IMR-90 (cell line): ENCODE results near the gene CDC42BPG. TPM values are rescaled to one million over a fixed set of nuclear protein-coding genes. Genes with fewer than 3 reads are reported as not detected.

Experiments used
- ATAC-seq: fragments of 200-7000 bp; cut with Tn5 transposase; 2 replicates; pipeline ENCODE4 v1.9.1; 2020; ENCODE audit warnings: low read depth, mild to moderate bottlenecking, moderate library complexity
- BruUV-seq: library from RNA; stranded (reverse); fragments of 400-500 nt; replicated peaks from 2 replicates; lab custom pipeline; 2021; lab: Mats Ljungman, UMichigan
- CTCF ChIA-PET: fragments of 300-600 bp; formaldehyde crosslinking; extraction: SDS; loops from one replicate; lab custom pipeline; 2021; ENCODE audit warnings: antibody characterized with exemption; lab: Yijun Ruan, JAX
- POLR2A ChIA-PET: fragments of 300-600 bp; sonication (Branson Sonifier 250); formaldehyde crosslinking; loops from one replicate; lab custom pipeline; 2022; ENCODE audit warnings: antibody characterized with exemption; ENCODE audit not compliant: unreplicated experiment; lab: Charles Lee
- DNase-seq: peaks from one replicate; pipeline ENCODE4 v3.0.0; 2013
- H2AFZ ChIP-seq: replicated peaks from 2 replicates; pipeline ENCODE3; 2013; ENCODE audit warnings: low read length, mild to moderate bottlenecking; ENCODE audit not compliant: poor library complexity
- H2AK5ac ChIP-seq: 2 replicates; pipeline ENCODE4 v1.6.1; 2013; ENCODE audit warnings: low read depth, low read length, inconsistent platforms
- H2AK9ac ChIP-seq: replicated peaks from 2 replicates; pipeline ENCODE3; 2013; ENCODE audit warnings: mild to moderate bottlenecking, low read depth, low read length, moderate library complexity; ENCODE audit not compliant: poor library complexity
- H2BK120ac ChIP-seq: 2 replicates; pipeline ENCODE4 v1.6.1; 2013; ENCODE audit warnings: low read depth, low read length, inconsistent platforms
- H2BK15ac ChIP-seq: 3 replicates; pipeline ENCODE4 v1.6.1; 2013; ENCODE audit warnings: low read depth, low read length, inconsistent platforms
- H2BK20ac ChIP-seq: 2 replicates; pipeline ENCODE4 v1.6.1; 2013; ENCODE audit warnings: low read depth, mild to moderate bottlenecking, inconsistent platforms, low read length, moderate library complexity
- H2BK5ac ChIP-seq: 2 replicates; pipeline ENCODE4 v1.6.1; 2013; ENCODE audit warnings: mild to moderate bottlenecking, low read depth, low read length, inconsistent platforms; ENCODE audit not compliant: poor library complexity, severe bottlenecking
- H3K14ac ChIP-seq: replicated peaks from 2 replicates; pipeline ENCODE4 v1.6.1; 2013; ENCODE audit warnings: low read depth, low read length, inconsistent platforms
- H3K18ac ChIP-seq: 2 replicates; pipeline ENCODE4 v1.6.1; 2013; ENCODE audit warnings: low read depth, low read length, control low read depth
- H3K23ac ChIP-seq: 2 replicates; pipeline ENCODE4 v1.6.1; 2013; ENCODE audit warnings: low read depth, low read length, inconsistent platforms
- H3K27ac ChIP-seq: 2 replicates; pipeline ENCODE4 v1.5.1; 2013; ENCODE audit warnings: mild to moderate bottlenecking, control low read depth, low read length; ENCODE audit not compliant: insufficient read depth
- H3K27me3 ChIP-seq: 2 replicates; pipeline ENCODE4 v1.6.1; 2013; ENCODE audit warnings: low read length; ENCODE audit not compliant: control insufficient read depth, insufficient read depth
- H3K36me3 ChIP-seq: 2 replicates; pipeline ENCODE4 v1.6.1; 2013; ENCODE audit warnings: low read length, mixed read lengths; ENCODE audit not compliant: control insufficient read depth, insufficient read depth
- H3K4ac ChIP-seq: 2 replicates; pipeline ENCODE4 v1.6.1; 2013; ENCODE audit warnings: low read depth, low read length, inconsistent platforms
- H3K4me1 ChIP-seq: 2 replicates; pipeline ENCODE4 v1.6.1; 2013; ENCODE audit warnings: low read length, mixed read lengths; ENCODE audit not compliant: control insufficient read depth, insufficient read depth
- H3K4me2 ChIP-seq: 2 replicates; pipeline ENCODE4 v1.6.1; 2013; ENCODE audit warnings: low read depth, mild to moderate bottlenecking, control low read depth, low read length, moderate library complexity
- H3K4me3 ChIP-seq: 2 replicates; pipeline ENCODE4 v1.5.1; 2013; ENCODE audit warnings: low read depth, mild to moderate bottlenecking, control low read depth, low read length, moderate library complexity; ENCODE audit not compliant: insufficient read depth
- H3K56ac ChIP-seq: 2 replicates; pipeline ENCODE4 v1.6.1; 2013; ENCODE audit warnings: low read length, inconsistent platforms; ENCODE audit not compliant: insufficient read depth; ENCODE audit errors: extremely low read depth
- H3K79me1 ChIP-seq, 2 experiments: 2 replicates each; pipeline ENCODE4 v1.6.1; 2013; ENCODE audit warnings: low read length in 2 of 2, inconsistent platforms in 1 of 2, low read depth in 1 of 2
- H3K9ac ChIP-seq: 2 replicates; pipeline ENCODE4 v1.6.1; 2013; ENCODE audit warnings: low read depth, low read length, control low read depth
- H3K9me1 ChIP-seq: 2 replicates; pipeline ENCODE4 v1.6.1; 2013; ENCODE audit warnings: low read length, inconsistent platforms; ENCODE audit not compliant: insufficient read depth
- H3K9me3 ChIP-seq: 2 replicates; pipeline ENCODE4 v1.6.1; 2013; ENCODE audit warnings: low read length; ENCODE audit not compliant: control insufficient read depth, insufficient read depth
- H4K20me1 ChIP-seq: 2 replicates; pipeline ENCODE4 v1.6.1; 2013; ENCODE audit warnings: low read length, inconsistent platforms; ENCODE audit not compliant: insufficient read depth
- H4K5ac ChIP-seq: 2 replicates; pipeline ENCODE4 v1.6.1; 2013; ENCODE audit warnings: mild to moderate bottlenecking, low read depth, low read length, control low read depth
- H4K8ac ChIP-seq, 2 experiments: 2 replicates each; pipeline ENCODE4 v1.6.1; 2013; ENCODE audit warnings: low read depth in 2 of 2, low read length in 2 of 2, control low read depth in 1 of 2, inconsistent platforms in 1 of 2
- H4K91ac ChIP-seq: 2 replicates; pipeline ENCODE4 v1.6.1; 2013; ENCODE audit warnings: low read depth, low read length, inconsistent platforms; ENCODE audit not compliant: insufficient read depth
- BHLHE40 ChIP-seq: fragments of 150-350 bp; IDR thresholded peaks from 2 replicates; pipeline ENCODE4 v1.6.1; 2016; ENCODE audit warnings: mild to moderate bottlenecking, low read depth, low read length
- CEBPB ChIP-seq: IDR thresholded peaks from 2 replicates; pipeline ENCODE4 v1.6.1; 2012; ENCODE audit warnings: low read depth, low read length, improper control_type of control experiment
- CHD1 ChIP-seq: IDR thresholded peaks from 2 replicates; pipeline ENCODE4 v1.6.1; 2012; ENCODE audit warnings: low read depth, low read length, improper control_type of control experiment
- FOS ChIP-seq: fragments of 150-350 bp; IDR thresholded peaks from 2 replicates; pipeline ENCODE4 v1.6.1; 2016; ENCODE audit warnings: low read depth, low read length
- MAFK ChIP-seq: IDR thresholded peaks from 2 replicates; pipeline ENCODE4 v1.6.1; 2012; ENCODE audit warnings: low read depth, low read length, improper control_type of control experiment
- MAZ ChIP-seq: IDR thresholded peaks from 2 replicates; pipeline ENCODE4 v1.6.1; 2012; ENCODE audit warnings: low read depth, mild to moderate bottlenecking, low read length, improper control_type of control experiment, moderate library complexity, borderline replicate concordance
- MXI1 ChIP-seq: IDR thresholded peaks from 2 replicates; pipeline ENCODE4 v1.6.1; 2012; ENCODE audit warnings: low read depth, mild to moderate bottlenecking, low read length, moderate library complexity, borderline replicate concordance
- NFE2L2 ChIP-seq: fragments of 150-350 bp; IDR thresholded peaks from 2 replicates; pipeline ENCODE4 v1.6.1; 2016; ENCODE audit warnings: low read depth, mild to moderate bottlenecking, low read length
- POLR2A ChIP-seq: IDR thresholded peaks from 2 replicates; pipeline ENCODE4 v1.6.1; 2012; ENCODE audit warnings: mild to moderate bottlenecking, low read depth, low read length
- RAD21 ChIP-seq: IDR thresholded peaks from 2 replicates; pipeline ENCODE4 v1.6.1; 2012; ENCODE audit warnings: low read length, improper control_type of control experiment
- RFX5 ChIP-seq: IDR thresholded peaks from 2 replicates; pipeline ENCODE4 v1.8.0; 2012; ENCODE audit warnings: low read depth, mild to moderate bottlenecking, low read length, moderate library complexity
- WGBS, 2 experiments: methylation state at CpG; one replicate each; pipeline versions ENCODE4 v1.1.5 to v1.1.7; 2013; ENCODE audit warnings: missing lambda C conversion rate in 2 of 2; ENCODE audit not compliant: insufficient read length in 1 of 2; ENCODE audit errors: extremely low coverage in 2 of 2; 5-methylcytosine and 5-hydroxymethylcytosine counted together
- dilution Hi-C: fragments of 300-500 bp; cut with HindIII; formaldehyde crosslinking; loops from one replicate; pipeline ENCODE4 v1.14.3; 2018; ENCODE audit warnings: low sequenced_read_pairs; ENCODE audit not compliant: unreplicated experiment
- in situ Hi-C: fragments of 300-500 bp; cut with MboI; formaldehyde crosslinking; loops from 3 replicates; pipeline ENCODE4 v1.14.3; 2019; ENCODE audit warnings: low sequenced_read_pairs, inconsistent platforms, mixed read lengths
- intact Hi-C: fragments of 100-400 bp; cut with micrococcal nuclease; formaldehyde crosslinking; loops from 2 replicates; pipeline ENCODE4 v1.10.0; 2022
- polyA plus RNA-seq, 3 experiments: library from polyadenylated mRNA; depleted of rRNA; stranded (reverse); fragments of >200 nt; gene quantifications; 2 replicates each; pipeline ENCODE4 v1.2.3, GENCODE V29; 2012; ENCODE audit warnings: low replicate concordance in 1 of 3
- total RNA-seq: library from RNA; depleted of rRNA; stranded (reverse); fragments of >200 nt; gene quantifications from 2 replicates; pipeline ENCODE4 v1.2.3, GENCODE V29; 2012
- TF ChIP-seq, protein P1 (sequence below): fragments of 150-350 bp; IDR thresholded peaks from 2 replicates; pipeline ENCODE4 v1.6.1; 2016; ENCODE audit warnings: low read depth, mild to moderate bottlenecking, low read length, moderate library complexity, borderline replicate concordance

CDC42BPG gene
- total and polyA plus RNA-seq, 2 of the 4 experiments (the other 2 are of a cell fraction): under 0.01 to 0.12 TPM

DNA sequence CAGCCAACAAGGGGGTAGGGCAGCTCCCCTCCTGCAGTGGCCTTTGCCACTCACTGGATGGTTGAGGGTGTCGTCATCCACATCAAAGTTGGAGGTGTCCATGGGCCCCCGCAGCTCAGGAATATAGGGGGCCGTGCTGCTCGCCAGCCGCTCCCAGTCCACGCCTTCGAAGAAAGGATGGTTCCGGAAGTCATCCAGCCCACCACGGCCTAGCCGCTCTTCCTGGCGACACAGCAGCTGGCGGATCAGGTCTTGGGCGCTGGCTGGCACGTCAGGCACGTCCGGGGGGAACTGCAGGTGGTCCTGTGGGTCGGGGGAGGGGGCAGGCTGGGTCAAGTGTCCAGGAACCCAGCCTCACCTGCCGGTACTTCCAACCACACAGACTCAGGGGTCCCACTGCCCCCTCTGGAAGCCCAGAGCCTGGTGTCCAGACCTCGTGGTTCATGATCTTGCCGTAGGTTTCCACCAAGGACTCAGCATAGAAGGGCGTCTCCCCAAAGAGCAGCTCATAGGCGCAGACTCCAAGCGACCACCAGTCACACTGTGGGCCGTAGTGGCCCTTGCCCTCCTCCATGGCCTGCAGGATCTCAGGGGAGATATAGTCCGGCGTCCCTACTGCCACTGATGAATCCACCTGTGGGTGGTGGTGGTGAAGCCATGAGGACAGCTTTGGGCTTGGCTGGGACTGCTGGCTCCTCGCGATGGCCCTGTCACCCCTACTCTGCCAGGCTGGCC is 5.7 kb downstream of the CDC42BPG start:
- H2AK5ac ChIP-seq: no peak overlapping the region
- dilution Hi-C loops (no loop called here), in situ Hi-C loops (no loop called here), intact Hi-C loops (no loop called here)
- H3K27ac ChIP-seq: no peak overlapping the region
- H2BK5ac ChIP-seq: no peak overlapping the region
- no peak overlapping the region for H2AK9ac ChIP-seq
- no peaks in the 10 kb centered on the region for H3K27me3 ChIP-seq
- DNase-seq: no peak
- no peaks in the 10 kb centered on the region for H3K9me3 ChIP-seq
- peaks cover 6% of the 10 kb centered on the region for H3K4me1 ChIP-seq
- no TSS peak for BruUV-seq
- H2AFZ ChIP-seq: peak overlapping the region; percentile 32
- WGBS, 2 experiments: 93% methylated on average over 12 of the region's 28 CpGs; no CpG with 5 or more reads in 1 of the 2 experiments
- no peak overlapping the region for H2BK20ac ChIP-seq
- no peak overlapping the region for H2BK15ac ChIP-seq
- no peak for ATAC-seq
- no peaks in the 10 kb centered on the region for H3K36me3 ChIP-seq
- no peaks in the 10 kb centered on the region for H3K9me1 ChIP-seq
- H3K9ac ChIP-seq: no peak overlapping the region
- H4K20me1 ChIP-seq: no peaks in the 10 kb centered on the region
- CTCF ChIA-PET: no interaction called here
- H4K8ac ChIP-seq: no peak overlapping the region
- no peak overlapping the region for H3K23ac ChIP-seq
- H4K91ac ChIP-seq: no peak overlapping the region
- no peak overlapping the region for H3K4me3 ChIP-seq
- TF ChIP-seq MXI1: no peak
- TF ChIP-seq CEBPB: no peak
- TF ChIP-seq, protein P1, sequence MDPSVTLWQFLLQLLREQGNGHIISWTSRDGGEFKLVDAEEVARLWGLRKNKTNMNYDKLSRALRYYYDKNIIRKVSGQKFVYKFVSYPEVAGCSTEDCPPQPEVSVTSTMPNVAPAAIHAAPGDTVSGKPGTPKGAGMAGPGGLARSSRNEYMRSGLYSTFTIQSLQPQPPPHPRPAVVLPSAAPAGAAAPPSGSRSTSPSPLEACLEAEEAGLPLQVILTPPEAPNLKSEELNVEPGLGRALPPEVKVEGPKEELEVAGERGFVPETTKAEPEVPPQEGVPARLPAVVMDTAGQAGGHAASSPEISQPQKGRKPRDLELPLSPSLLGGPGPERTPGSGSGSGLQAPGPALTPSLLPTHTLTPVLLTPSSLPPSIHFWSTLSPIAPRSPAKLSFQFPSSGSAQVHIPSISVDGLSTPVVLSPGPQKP: no peak
- no peak for TF ChIP-seq CHD1
- no peak for TF ChIP-seq BHLHE40
- no peak for TF ChIP-seq NFE2L2
- TF ChIP-seq MAZ: no peak
- TF ChIP-seq FOS: no peak
- no peak for TF ChIP-seq POLR2A
- no peak for TF ChIP-seq RAD21
- TF ChIP-seq RFX5: no peak
- no peak for TF ChIP-seq MAFK
- no peak overlapping the region for H3K4me2 ChIP-seq
- no peaks in the 10 kb centered on the region for H3K79me1 ChIP-seq
- POLR2A ChIA-PET: no interaction called here
- no peak overlapping the region for H2BK120ac ChIP-seq
- H3K14ac ChIP-seq: no peak overlapping the region
- H3K18ac ChIP-seq: no peak overlapping the region
- H3K56ac ChIP-seq: no peak overlapping the region
- H4K5ac ChIP-seq: no peak overlapping the region
- H3K4ac ChIP-seq: no peak overlapping the region
